Retinal pigment epithelial cell (primary cell): ENCODE measurements around the gene KRTAP10-1.

Source experiments
- DNase-seq: peaks from one replicate; pipeline ENCODE4 v3.0.0-alpha.2; 2010; ENCODE audit warnings: low read depth
- H3K4me3 ChIP-seq: 2 replicates; pipeline ENCODE4 v1.5.1; 2011; ENCODE audit warnings: mild to moderate bottlenecking, low read length, control low read depth, moderate library complexity
- TF ChIP-seq, protein P1 (sequence below): conservative IDR thresholded peaks from 2 replicates; pipeline ENCODE4 v1.5.1; 2011; ENCODE audit warnings: low read depth, low read length, control low read depth, inconsistent platforms

KRTAP10-1 gene

DNA sequence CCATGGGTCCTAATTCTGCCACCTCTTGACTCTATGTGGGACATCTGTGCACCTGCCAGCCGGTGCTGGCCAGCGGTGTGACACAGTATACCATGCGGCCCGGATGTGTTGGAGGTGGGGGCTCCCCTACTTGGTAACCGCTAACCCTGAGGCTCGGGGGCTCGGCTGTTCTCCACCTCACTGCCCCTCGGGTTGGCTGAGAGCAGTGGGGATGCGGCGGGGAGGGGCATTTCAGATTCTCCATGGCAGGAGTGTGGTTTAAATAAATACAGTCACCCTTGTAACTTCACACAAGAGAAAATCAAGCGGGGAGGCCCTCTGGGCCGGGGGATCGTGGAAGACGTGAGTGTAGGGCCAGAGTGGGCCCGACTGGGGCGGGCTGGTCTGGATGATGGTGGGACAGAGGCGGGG lies 11.0 kb downstream of the KRTAP10-1 start:
- TF ChIP-seq, protein P1, sequence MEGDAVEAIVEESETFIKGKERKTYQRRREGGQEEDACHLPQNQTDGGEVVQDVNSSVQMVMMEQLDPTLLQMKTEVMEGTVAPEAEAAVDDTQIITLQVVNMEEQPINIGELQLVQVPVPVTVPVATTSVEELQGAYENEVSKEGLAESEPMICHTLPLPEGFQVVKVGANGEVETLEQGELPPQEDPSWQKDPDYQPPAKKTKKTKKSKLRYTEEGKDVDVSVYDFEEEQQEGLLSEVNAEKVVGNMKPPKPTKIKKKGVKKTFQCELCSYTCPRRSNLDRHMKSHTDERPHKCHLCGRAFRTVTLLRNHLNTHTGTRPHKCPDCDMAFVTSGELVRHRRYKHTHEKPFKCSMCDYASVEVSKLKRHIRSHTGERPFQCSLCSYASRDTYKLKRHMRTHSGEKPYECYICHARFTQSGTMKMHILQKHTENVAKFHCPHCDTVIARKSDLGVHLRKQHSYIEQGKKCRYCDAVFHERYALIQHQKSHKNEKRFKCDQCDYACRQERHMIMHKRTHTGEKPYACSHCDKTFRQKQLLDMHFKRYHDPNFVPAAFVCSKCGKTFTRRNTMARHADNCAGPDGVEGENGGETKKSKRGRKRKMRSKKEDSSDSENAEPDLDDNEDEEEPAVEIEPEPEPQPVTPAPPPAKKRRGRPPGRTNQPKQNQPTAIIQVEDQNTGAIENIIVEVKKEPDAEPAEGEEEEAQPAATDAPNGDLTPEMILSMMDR: no peak
- DNase-seq: no peak
- no peak overlapping the region for H3K4me3 ChIP-seq

DNA sequence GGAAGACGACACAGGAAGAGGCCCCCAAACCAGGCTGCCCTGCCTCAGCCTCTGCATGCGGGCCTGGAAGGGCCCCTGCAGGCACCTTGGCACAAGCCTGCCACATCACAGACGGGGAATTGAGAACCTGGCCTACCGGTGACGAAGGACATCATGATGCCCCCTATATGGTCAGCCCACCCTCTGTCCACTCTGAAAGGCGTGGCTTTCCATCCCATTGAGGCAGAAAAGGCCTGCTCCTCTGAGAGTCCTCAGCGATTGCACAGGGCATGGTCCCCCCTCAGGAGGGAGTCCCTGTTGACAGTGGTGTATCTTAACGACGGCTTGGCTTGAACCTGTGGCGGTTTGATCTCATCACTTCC lies 11.4 kb downstream of the KRTAP10-1 start:
- DNase-seq: no peak
- TF ChIP-seq, protein P1: no peak
- H3K4me3 ChIP-seq: no peak overlapping the region

GRCh38 chr21:44527983-44528633 lies 11.9 kb downstream of the KRTAP10-1 start:
- H3K4me3 ChIP-seq: no peak overlapping the region
- no peak for DNase-seq
- TF ChIP-seq, protein P1: no peak

DNA sequence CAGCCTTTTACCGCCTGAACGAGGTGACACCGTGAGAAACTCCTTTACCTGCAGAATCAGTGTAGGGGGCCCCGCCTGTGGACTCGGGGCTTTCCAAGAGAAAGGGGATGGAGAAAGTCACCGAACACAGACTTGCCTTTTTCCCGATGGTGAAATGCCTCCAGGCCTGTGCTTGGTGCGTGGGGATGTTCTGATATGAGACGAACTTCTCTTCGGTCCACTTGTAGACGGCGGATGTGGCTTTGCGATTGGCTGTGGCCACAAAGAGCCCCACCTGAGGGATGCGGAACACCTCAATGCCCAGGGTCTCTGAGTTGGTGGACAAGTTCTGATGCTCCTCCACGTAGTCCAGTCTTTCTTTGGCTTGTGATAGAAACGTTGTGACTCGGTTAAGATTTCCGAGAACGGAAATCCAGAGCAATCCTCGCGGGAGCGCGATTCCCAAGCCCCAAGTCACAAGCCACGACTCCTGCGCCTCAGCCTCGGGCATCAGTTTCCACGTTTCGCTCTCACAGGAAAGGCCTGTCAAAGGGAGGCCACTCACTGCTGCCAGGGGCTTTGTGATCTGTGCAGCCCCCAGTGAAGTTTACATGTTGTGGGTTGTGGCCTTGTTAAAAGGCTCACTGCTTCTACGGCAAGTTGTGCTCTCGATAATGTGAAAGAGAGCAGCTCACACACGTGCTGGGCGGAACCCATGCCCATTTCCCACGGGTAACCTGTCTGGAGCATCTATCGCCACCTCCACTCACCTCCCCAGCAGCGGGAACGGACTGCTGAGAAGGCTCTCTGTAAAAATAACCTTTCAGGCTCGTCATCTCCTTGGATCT lies 12.6 kb downstream of the KRTAP10-1 start:
- no peak overlapping the region for H3K4me3 ChIP-seq
- no peak for DNase-seq
- TF ChIP-seq, protein P1: no peak

DNA sequence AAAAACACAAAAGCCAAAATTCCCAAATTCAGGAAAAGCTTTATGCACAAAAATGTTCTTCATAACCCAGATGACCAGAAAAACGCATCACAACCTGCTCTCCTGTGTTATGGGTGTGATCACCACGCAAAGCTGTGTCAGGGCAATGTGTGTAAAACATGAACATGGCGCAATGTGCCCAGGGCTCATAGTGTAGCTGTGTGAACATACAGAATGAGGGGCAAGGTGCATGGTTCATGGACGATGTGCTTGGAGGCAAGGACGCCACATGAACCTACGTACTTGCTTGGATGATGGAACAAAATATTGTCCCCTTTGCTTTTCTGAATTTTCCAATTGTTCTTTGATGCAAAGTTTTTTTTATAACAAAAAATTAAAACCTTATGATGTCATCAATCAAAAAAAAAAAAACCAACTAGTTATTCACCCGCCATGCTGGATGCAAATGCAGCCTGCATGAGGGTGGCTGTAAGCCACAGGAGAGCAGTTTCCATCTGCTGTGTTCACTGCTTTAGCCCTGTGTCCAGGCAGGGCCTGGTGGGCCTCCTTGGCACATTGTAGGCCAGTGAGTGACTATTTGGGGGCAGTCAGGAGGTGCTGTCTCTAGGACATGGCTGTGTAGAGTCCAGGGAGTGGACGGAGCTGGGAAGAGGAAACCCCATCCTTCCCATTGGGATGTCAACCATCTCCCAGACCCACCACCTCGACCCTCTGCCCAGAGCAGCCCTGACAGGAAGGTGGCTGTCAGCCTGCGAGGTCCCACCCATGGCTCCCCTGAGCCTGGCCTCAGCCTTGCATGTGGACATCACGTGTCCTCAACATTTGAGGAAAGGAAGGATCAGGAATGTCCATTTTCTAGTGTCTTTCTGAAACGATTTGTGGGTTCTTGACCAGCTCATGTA lies 13.6 kb downstream of the KRTAP10-1 start:
- no peak overlapping the region for H3K4me3 ChIP-seq
- DNase-seq: no peak
- TF ChIP-seq, protein P1: no peak

DNA sequence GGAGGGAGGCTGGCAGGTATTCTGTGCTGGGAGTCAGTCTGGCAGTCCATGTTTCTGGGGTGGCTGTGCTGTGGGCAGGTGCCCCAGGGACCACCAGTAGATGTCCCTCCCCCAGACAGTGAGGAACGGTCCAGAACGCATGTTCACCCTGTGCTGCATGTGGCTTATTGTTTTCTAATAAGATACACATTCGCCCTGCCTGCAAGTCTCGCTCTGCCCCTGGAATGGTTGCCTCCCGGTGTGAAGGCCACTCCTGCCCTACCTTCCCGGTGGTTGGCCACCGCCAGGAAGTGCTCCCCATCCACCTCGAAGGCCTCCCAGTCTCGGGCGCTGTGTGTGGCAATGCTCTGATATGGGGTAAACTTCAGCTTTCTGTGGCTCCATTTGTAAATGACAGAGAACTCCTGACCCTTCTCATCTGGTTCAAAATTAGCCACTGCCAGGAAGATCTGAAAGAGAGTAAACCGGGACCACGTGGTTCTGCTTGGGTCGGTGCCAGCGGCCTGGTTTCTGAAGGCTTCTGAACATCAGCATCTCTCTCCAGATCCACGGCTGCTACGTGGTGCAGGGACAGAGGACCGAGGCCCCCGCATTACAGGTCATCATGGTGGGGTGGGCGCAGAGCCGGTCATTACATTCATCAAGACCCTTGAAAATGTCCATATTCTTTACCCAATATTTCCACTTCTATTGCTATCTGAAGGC lies 14.5 kb downstream of the KRTAP10-1 start:
- DNase-seq: no peak
- TF ChIP-seq, protein P1: no peak
- H3K4me3 ChIP-seq: no peak overlapping the region
